HEK293 (cell line): ENCODE data around the gene TCEAL1.
"Not testable (repeated sequence)": the region's sequence is repeated elsewhere in the genome, so short reads cannot be mapped to it uniquely, and the experiment has no call there.

Experiments used
- CTCF ChIA-PET: fragments of 350-600 bp; formaldehyde crosslinking; extraction: SDS; loops from one replicate; lab custom pipeline; 2021; ENCODE audit warnings: antibody characterized with exemption; lab: Yijun Ruan, JAX
- POLR2A ChIA-PET: fragments of 300-600 bp; formaldehyde crosslinking; extraction: SDS; loops from one replicate; lab custom pipeline; 2020; ENCODE audit warnings: antibody characterized with exemption, inconsistent platforms; lab: Yijun Ruan, JAX
- H3K27ac ChIP-seq: fragments of 200-500 bp; sonication (Bioruptor generic); 2 replicates; pipeline ENCODE4 v1.5.1; 2014; ENCODE audit warnings: low read depth, low read length, control low read depth, inconsistent platforms; ENCODE audit errors: extremely low read depth
- H3K36me3 ChIP-seq, 2 experiments: fragments of 200-500 bp in 1 of 2; sonication (Bioruptor generic) in 1 of 2; 1 replicate in 1 of 2; 2 replicates in 1 of 2; pipeline ENCODE4 v1.5.1; 2014 to 2017; ENCODE audit warnings: inconsistent platforms in 2 of 2, low read length in 2 of 2; ENCODE audit not compliant: control insufficient read depth in 2 of 2, insufficient read depth in 1 of 2
- H3K4me1 ChIP-seq: fragments of 200-500 bp; sonication (Bioruptor generic); 2 replicates; pipeline ENCODE4 v1.5.1; 2014; ENCODE audit warnings: mild to moderate bottlenecking, low read length, inconsistent platforms; ENCODE audit not compliant: control insufficient read depth, insufficient read depth
- H3K4me3 ChIP-seq: 2 replicates; pipeline ENCODE4 v1.5.1; 2011; ENCODE audit warnings: low read depth, mild to moderate bottlenecking, control low read depth, low read length, moderate library complexity
- H3K9me3 ChIP-seq: fragments of 200-500 bp; sonication (Bioruptor generic); 2 replicates; pipeline ENCODE4 v1.5.1; 2014; ENCODE audit warnings: low read depth, low read length, inconsistent platforms; ENCODE audit not compliant: control insufficient read depth, insufficient read depth
- EGR2 ChIP-seq: fragments of 450-650 bp; formaldehyde crosslinking; IDR thresholded peaks from 2 replicates; pipeline ENCODE4 v1.5.1; 2016; ENCODE audit warnings: low read depth, missing biosample characterization, missing genetic modification characterization
- GLIS1 ChIP-seq: fragments of 450-650 bp; formaldehyde crosslinking; IDR thresholded peaks from 2 replicates; pipeline ENCODE4 v1.5.1; 2016; ENCODE audit warnings: missing biosample characterization, missing genetic modification characterization
- KLF8 ChIP-seq: fragments of 450-650 bp; formaldehyde crosslinking; IDR thresholded peaks from 2 replicates; pipeline ENCODE4 v1.5.1; 2016; ENCODE audit warnings: missing biosample characterization, missing genetic modification characterization
- PRDM1 ChIP-seq: fragments of 450-650 bp; formaldehyde crosslinking; IDR thresholded peaks from 2 replicates; pipeline ENCODE4; 2016; ENCODE audit warnings: missing biosample characterization, missing genetic modification characterization
- SETDB1 ChIP-seq: IDR thresholded peaks from one replicate; pipeline ENCODE4 v1.6.1; 2017; ENCODE audit warnings: mild to moderate bottlenecking, low read length, moderate library complexity, mixed read lengths; ENCODE audit not compliant: insufficient read length
- SP2 ChIP-seq: fragments of 450-650 bp; formaldehyde crosslinking; IDR thresholded peaks from 2 replicates; pipeline ENCODE4 v1.5.1; 2016; ENCODE audit warnings: missing biosample characterization, missing genetic modification characterization
- ZBTB20 ChIP-seq: fragments of 450-650 bp; formaldehyde crosslinking; IDR thresholded peaks from 2 replicates; pipeline ENCODE4 v1.5.1; 2016; ENCODE audit warnings: missing biosample characterization, missing genetic modification characterization
- ZNF341 ChIP-seq: fragments of 450-650 bp; formaldehyde crosslinking; IDR thresholded peaks from 2 replicates; pipeline ENCODE4; 2016; ENCODE audit warnings: low read depth, missing biosample characterization, missing genetic modification characterization
- ZNF394 ChIP-seq: fragments of 450-650 bp; formaldehyde crosslinking; IDR thresholded peaks from 2 replicates; pipeline ENCODE4 v1.5.1; 2016; ENCODE audit warnings: missing biosample characterization, missing genetic modification characterization, mild to moderate bottlenecking, moderate library complexity, borderline replicate concordance
- ZNF501 ChIP-seq: fragments of 450-650 bp; formaldehyde crosslinking; IDR thresholded peaks from 2 replicates; pipeline ENCODE4 v1.5.1; 2016; ENCODE audit warnings: missing biosample characterization, missing genetic modification characterization
- ZNF529 ChIP-seq: fragments of 450-650 bp; formaldehyde crosslinking; IDR thresholded peaks from 2 replicates; pipeline ENCODE4 v1.5.1; 2017; ENCODE audit warnings: missing genetic modification characterization, missing biosample characterization; ENCODE audit not compliant: insufficient replicate concordance
- ZNF530 ChIP-seq: fragments of 450-650 bp; formaldehyde crosslinking; IDR thresholded peaks from 2 replicates; pipeline ENCODE4 v1.5.1; 2016; ENCODE audit warnings: low read depth, missing biosample characterization, missing genetic modification characterization
- ZXDB ChIP-seq: fragments of 450-650 bp; formaldehyde crosslinking; IDR thresholded peaks from 2 replicates; pipeline ENCODE4 v1.5.1; 2016; ENCODE audit warnings: missing biosample characterization, missing genetic modification characterization
- TF ChIP-seq, protein P1 (sequence below): fragments of 450-650 bp; formaldehyde crosslinking; IDR thresholded peaks from 2 replicates; pipeline ENCODE4 v1.5.1; 2016; ENCODE audit warnings: missing biosample characterization, missing genetic modification characterization
- TF ChIP-seq, protein P2 (sequence below): fragments of 450-650 bp; formaldehyde crosslinking; IDR thresholded peaks from 2 replicates; pipeline ENCODE4 v1.5.1; 2017; ENCODE audit warnings: missing biosample characterization, missing genetic modification characterization
- TF ChIP-seq, protein P3 (sequence below): fragments of 450-650 bp; formaldehyde crosslinking; IDR thresholded peaks from 2 replicates; pipeline ENCODE4 v1.5.1; 2016; ENCODE audit warnings: missing biosample characterization, missing genetic modification characterization
- TF ChIP-seq, protein P4 (sequence below): fragments of 450-650 bp; IDR thresholded peaks from 2 replicates; pipeline ENCODE4 v1.5.1; 2018; ENCODE audit warnings: missing biosample characterization, missing genetic modification characterization
- TF ChIP-seq, protein P5 (sequence below): fragments of 450-650 bp; formaldehyde crosslinking; optimal IDR thresholded peaks from 2 replicates; pipeline ENCODE3; 2016; ENCODE audit warnings: missing biosample characterization, mild to moderate bottlenecking, missing genetic modification characterization
- TF ChIP-seq, protein P6 (sequence below): fragments of 450-650 bp; formaldehyde crosslinking; IDR thresholded peaks from 2 replicates; pipeline ENCODE4 v1.5.1; 2016; ENCODE audit warnings: missing biosample characterization, missing genetic modification characterization

Gene TCEAL1

DNA sequence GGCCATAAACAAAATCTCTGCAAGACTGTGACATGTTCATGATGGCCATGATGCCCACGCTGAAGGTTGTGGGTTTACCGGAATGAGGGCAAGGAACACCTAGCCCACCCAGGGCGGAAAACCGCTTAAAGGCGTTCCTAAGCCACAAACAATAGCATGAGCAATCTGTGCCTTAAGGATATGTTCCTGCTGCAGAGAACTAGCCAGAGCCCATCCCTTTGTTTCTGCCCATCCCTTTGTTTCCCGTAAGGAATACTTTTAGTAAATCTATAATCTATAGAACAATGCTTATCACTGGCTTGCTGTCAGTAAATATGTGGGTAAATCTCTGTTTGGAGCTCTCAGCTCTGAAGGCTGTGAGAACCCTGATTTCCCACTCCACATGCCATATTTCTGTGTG, 33.6 kb upstream of the TCEAL1 start:
- H3K9me3 ChIP-seq: not testable (repeated sequence)
- TF ChIP-seq SETDB1: peak; percentile 15
- TF ChIP-seq, all 188 proteins: peak for 1; not testable (repeated sequence) for 187
- CTCF ChIA-PET, H3K4me1 ChIP-seq, H3K4me3 ChIP-seq, POLR2A ChIA-PET, H3K27ac ChIP-seq: not testable (repeated sequence)
- H3K36me3 ChIP-seq: peaks cover 17 to 24% of the 10 kb centered on the region in 2 experiments

DNA sequence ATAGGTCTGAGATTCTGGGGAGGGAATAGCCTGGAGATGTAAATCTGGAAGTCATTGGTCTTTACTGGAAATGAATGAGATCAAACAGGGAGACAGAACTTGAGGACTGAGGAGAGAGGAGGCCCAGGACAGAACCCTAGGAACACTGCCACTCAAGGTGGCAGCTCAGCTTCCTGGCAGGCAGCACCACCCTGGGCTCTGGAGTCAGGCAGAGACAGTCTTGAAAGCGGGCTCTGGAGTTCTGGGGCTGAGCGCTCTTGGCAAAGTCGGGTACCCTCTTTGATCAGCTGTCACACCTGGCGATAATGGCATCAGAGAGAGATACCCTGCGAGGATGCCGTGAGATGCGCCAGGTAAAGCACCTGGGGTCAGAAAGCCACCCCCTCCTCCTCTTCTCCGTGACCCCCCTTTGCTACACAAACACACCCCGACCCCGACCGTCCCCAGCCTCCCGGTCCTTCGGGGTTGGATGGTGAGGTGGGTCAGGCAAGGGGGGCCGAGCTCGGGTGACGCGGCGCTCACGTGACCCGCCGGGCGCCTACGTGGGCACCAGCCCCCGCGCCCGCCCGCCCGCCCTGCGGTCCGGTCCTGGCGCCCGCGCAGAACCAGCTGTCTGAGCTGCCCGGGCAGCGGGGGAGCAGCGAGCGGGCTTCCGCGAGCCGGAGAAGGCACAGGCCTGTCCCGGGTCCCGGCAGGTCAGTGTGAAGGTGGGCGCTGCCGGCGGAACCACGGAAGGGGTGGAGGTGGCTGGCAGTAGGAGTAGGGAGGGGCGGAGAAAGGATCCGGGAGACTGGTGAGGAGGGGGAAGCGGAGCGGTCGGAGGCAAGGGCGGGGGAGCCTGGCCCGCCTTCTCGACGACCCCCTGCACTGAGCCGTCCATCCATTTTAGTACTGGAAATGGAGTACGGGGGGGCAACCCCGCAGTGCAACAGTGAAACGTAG, 21.1 kb upstream of the TCEAL1 start, which contains the start of gene TCEAL3:
Gene TCEAL3, plus strand, starts transcription at position 600 of the 942 bp plus-strand sequence. CDS start 1,102 bp downstream, outside the sequence.
- no peak within 1 kb of the TSS; the same call in 1 of the 2 replicates for H3K27ac ChIP-seq
- TF ChIP-seq KLF8 (tag by site-specific recombination): peak; percentile 19; the same call in 1 of the 2 replicates
- TF ChIP-seq, protein P1, sequence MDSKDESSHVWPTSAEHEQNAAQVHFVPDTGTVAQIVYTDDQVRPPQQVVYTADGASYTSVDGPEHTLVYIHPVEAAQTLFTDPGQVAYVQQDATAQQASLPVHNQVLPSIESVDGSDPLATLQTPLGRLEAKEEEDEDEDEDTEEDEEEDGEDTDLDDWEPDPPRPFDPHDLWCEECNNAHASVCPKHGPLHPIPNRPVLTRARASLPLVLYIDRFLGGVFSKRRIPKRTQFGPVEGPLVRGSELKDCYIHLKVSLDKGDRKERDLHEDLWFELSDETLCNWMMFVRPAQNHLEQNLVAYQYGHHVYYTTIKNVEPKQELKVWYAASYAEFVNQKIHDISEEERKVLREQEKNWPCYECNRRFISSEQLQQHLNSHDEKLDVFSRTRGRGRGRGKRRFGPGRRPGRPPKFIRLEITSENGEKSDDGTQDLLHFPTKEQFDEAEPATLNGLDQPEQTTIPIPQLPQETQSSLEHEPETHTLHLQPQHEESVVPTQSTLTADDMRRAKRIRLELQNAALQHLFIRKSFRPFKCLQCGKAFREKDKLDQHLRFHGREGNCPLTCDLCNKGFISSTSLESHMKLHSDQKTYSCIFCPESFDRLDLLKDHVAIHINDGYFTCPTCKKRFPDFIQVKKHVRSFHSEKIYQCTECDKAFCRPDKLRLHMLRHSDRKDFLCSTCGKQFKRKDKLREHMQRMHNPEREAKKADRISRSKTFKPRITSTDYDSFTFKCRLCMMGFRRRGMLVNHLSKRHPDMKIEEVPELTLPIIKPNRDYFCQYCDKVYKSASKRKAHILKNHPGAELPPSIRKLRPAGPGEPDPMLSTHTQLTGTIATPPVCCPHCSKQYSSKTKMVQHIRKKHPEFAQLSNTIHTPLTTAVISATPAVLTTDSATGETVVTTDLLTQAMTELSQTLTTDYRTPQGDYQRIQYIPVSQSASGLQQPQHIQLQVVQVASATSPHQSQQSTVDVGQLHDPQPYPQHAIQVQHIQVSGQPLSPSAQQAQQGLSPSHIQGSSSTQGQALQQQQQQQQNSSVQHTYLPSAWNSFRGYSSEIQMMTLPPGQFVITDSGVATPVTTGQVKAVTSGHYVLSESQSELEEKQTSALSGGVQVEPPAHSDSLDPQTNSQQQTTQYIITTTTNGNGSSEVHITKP: 0 out of 2 replicates have a peak, but pooled peaks have one; percentile 9
- no peak for TF ChIP-seq ZNF529
- TF ChIP-seq ZNF341 (tag by site-specific recombination): peak; percentile 27; the same call in 1 of the 2 replicates
- TF ChIP-seq, protein P2, sequence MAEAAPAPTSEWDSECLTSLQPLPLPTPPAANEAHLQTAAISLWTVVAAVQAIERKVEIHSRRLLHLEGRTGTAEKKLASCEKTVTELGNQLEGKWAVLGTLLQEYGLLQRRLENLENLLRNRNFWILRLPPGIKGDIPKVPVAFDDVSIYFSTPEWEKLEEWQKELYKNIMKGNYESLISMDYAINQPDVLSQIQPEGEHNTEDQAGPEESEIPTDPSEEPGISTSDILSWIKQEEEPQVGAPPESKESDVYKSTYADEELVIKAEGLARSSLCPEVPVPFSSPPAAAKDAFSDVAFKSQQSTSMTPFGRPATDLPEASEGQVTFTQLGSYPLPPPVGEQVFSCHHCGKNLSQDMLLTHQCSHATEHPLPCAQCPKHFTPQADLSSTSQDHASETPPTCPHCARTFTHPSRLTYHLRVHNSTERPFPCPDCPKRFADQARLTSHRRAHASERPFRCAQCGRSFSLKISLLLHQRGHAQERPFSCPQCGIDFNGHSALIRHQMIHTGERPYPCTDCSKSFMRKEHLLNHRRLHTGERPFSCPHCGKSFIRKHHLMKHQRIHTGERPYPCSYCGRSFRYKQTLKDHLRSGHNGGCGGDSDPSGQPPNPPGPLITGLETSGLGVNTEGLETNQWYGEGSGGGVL: peak; percentile 46; the same call in 1 of the 2 replicates
- TF ChIP-seq, protein P3, sequence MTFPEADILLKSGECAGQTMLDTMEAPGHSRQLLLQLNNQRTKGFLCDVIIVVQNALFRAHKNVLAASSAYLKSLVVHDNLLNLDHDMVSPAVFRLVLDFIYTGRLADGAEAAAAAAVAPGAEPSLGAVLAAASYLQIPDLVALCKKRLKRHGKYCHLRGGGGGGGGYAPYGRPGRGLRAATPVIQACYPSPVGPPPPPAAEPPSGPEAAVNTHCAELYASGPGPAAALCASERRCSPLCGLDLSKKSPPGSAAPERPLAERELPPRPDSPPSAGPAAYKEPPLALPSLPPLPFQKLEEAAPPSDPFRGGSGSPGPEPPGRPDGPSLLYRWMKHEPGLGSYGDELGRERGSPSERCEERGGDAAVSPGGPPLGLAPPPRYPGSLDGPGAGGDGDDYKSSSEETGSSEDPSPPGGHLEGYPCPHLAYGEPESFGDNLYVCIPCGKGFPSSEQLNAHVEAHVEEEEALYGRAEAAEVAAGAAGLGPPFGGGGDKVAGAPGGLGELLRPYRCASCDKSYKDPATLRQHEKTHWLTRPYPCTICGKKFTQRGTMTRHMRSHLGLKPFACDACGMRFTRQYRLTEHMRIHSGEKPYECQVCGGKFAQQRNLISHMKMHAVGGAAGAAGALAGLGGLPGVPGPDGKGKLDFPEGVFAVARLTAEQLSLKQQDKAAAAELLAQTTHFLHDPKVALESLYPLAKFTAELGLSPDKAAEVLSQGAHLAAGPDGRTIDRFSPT (tag by site-specific recombination): peak; percentile 23; the same call in 1 of the 2 replicates
- TF ChIP-seq ZNF530 (tag by site-specific recombination): no peak
- TF ChIP-seq GLIS1 (tag by site-specific recombination): peak; percentile 57
- TF ChIP-seq, protein P4, sequence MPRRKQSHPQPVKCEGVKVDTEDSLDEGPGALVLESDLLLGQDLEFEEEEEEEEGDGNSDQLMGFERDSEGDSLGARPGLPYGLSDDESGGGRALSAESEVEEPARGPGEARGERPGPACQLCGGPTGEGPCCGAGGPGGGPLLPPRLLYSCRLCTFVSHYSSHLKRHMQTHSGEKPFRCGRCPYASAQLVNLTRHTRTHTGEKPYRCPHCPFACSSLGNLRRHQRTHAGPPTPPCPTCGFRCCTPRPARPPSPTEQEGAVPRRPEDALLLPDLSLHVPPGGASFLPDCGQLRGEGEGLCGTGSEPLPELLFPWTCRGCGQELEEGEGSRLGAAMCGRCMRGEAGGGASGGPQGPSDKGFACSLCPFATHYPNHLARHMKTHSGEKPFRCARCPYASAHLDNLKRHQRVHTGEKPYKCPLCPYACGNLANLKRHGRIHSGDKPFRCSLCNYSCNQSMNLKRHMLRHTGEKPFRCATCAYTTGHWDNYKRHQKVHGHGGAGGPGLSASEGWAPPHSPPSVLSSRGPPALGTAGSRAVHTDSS (tag by site-specific recombination): no peak
- peak; percentile 66 for TF ChIP-seq SP2 (tag by site-specific recombination)
- TF ChIP-seq EGR2 (tag by site-specific recombination): peak; percentile 62
- no peak for TF ChIP-seq PRDM1 (tag by site-specific recombination)
- peak; percentile 44; the same call in 1 of the 2 replicates for TF ChIP-seq ZBTB20 (tag by site-specific recombination)
- TF ChIP-seq, protein P5, sequence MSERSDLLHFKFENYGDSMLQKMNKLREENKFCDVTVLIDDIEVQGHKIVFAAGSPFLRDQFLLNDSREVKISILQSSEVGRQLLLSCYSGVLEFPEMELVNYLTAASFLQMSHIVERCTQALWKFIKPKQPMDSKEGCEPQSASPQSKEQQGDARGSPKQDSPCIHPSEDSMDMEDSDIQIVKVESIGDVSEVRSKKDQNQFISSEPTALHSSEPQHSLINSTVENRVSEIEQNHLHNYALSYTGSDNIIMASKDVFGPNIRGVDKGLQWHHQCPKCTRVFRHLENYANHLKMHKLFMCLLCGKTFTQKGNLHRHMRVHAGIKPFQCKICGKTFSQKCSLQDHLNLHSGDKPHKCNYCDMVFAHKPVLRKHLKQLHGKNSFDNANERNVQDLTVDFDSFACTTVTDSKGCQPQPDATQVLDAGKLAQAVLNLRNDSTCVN (tag by site-specific recombination): peak; percentile 37
- TF ChIP-seq ZNF394 (tag by site-specific recombination): no peak
- TF ChIP-seq ZXDB (tag by site-specific recombination): no peak; the same call in 1 of the 2 replicates
- TF ChIP-seq ZNF501 (tag by site-specific recombination): no peak
- TF ChIP-seq, protein P6, sequence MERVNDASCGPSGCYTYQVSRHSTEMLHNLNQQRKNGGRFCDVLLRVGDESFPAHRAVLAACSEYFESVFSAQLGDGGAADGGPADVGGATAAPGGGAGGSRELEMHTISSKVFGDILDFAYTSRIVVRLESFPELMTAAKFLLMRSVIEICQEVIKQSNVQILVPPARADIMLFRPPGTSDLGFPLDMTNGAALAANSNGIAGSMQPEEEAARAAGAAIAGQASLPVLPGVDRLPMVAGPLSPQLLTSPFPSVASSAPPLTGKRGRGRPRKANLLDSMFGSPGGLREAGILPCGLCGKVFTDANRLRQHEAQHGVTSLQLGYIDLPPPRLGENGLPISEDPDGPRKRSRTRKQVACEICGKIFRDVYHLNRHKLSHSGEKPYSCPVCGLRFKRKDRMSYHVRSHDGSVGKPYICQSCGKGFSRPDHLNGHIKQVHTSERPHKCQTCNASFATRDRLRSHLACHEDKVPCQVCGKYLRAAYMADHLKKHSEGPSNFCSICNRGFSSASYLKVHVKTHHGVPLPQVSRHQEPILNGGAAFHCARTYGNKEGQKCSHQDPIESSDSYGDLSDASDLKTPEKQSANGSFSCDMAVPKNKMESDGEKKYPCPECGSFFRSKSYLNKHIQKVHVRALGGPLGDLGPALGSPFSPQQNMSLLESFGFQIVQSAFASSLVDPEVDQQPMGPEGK (tag by site-specific recombination): peak; percentile 38

More for the DNA sequence above, 21.1 kb upstream of the TCEAL1 start, which contains the start of gene TCEAL3:
- H3K36me3 ChIP-seq: peaks cover 0 to 23% of the 10 kb centered on the region in 2 experiments; a peak in 1 of 3 replicates
- POLR2A ChIA-PET: no interaction called here
- H3K4me3 ChIP-seq: peak within 1 kb of the TSS; percentile 62
- CTCF ChIA-PET: interaction anchor here (0.6 kb wide), 1 partner anchor 23 kb away, joined by 3 read pairs; no protein-coding TSS in a partner anchor
- H3K4me1 ChIP-seq: no peaks in the 10 kb centered on the region
- H3K9me3 ChIP-seq: no peaks in the 10 kb centered on the region
